ENCODE measurements around the gene CD40.

CD40 gene

DNA sequence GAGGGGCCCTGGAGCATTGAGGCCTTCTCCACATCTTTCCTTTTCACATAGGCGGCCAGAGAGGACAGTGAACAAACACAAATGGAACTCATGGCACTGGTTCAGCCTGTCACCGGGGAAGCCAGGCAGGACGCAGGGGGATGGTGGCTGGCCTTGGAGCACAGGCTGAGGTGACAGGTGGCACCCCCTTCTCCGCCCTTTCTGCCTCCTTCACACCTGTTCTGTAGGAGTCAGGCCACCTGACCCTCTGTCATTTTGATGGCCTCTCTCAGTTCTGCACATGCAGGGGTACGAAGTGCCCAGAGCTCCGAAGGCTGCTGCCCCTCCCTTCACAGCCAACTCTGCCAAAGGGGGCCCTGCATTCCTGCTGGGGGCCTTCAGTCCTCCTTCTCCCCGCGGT lies 60.8 kb downstream of the CD40 start:
- H3K9ac ChIP-seq (ENCODE audit: low read length), result no peak overlapping the region
- no peak overlapping the region for H2AK5ac ChIP-seq (ENCODE audit: low read length)
- H3K36me3 ChIP-seq (ENCODE audit: control insufficient read depth, insufficient read depth, low read length), result no peaks in the 10 kb centered on the region
- H3K4me3 ChIP-seq (ENCODE audit: low read length), result no peak overlapping the region
- no peaks in the 10 kb centered on the region for H3K79me2 ChIP-seq (ENCODE audit: control insufficient read depth, insufficient read depth, low read length)
- H2BK15ac ChIP-seq (replicated peaks; ENCODE audit: low read depth), result no peak overlapping the region
- H3K27ac ChIP-seq (ENCODE audit: low read depth, low read length), result no peak overlapping the region
- WGBS (ENCODE audit: extremely low coverage, insufficient coverage, low lambda C conversion rate), result no CpG with 5 or more reads among the region's 8 CpGs
- no peak overlapping the region for H2BK120ac ChIP-seq (ENCODE audit: low read depth, low read length)
- no peak overlapping the region for H3K56ac ChIP-seq (ENCODE audit: low read length)
- no peak overlapping the region for H3K4me2 ChIP-seq (ENCODE audit: low read length)
- H3K23ac ChIP-seq (ENCODE audit: low read length), result no peak overlapping the region
- no peak for DNase-seq
- no peak overlapping the region for H3K18ac ChIP-seq (ENCODE audit: low read length)
- H3K79me1 ChIP-seq (ENCODE audit: low read length), result no peaks in the 10 kb centered on the region
- no peak overlapping the region for H3K4ac ChIP-seq (ENCODE audit: low read depth, low read length)
- H4K8ac ChIP-seq (ENCODE audit: low read depth, low read length), result no peak overlapping the region
- peaks cover 7% of the 10 kb centered on the region for H3K27me3 ChIP-seq (ENCODE audit: insufficient read depth, low read length, poor library complexity)
- H3K4me1 ChIP-seq (ENCODE audit: control insufficient read depth, low read depth, low read length), result no peaks in the 10 kb centered on the region
- H2BK5ac ChIP-seq (ENCODE audit: low read length), result no peak overlapping the region
- no peak overlapping the region for H4K5ac ChIP-seq (ENCODE audit: low read length)

Data from mesendoderm (in vitro differentiated cells).